GM18861 (cell line): ENCODE results near the gene TFAP2D.

Experiments
- ATAC-seq: cut with Tn5 transposase; IDR thresholded peaks from one replicate; pipeline ENCODE4 v1.9.1; 2021; ENCODE audit not compliant: unreplicated experiment

The TFAP2D gene

DNA sequence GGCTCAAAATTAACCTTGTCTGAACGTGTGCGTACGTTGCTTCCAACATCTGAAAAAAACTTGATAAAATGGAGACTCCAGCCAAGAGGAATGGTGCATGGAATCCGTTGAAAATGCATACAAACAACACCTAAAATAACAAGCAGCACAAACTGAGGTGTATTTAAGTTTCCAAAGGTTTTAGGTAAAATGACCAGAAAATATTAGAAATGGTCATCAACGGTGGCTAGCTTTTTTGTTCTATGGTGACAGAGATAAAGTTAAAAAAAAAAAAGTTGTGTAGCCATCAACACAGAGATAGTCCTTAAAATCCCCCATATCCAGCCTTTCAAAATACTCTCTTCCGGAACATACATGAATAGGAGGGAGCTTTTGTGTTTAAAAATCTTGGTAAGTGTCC, 104.7 kb downstream of the TFAP2D start:
- ATAC-seq, result no peak

DNA sequence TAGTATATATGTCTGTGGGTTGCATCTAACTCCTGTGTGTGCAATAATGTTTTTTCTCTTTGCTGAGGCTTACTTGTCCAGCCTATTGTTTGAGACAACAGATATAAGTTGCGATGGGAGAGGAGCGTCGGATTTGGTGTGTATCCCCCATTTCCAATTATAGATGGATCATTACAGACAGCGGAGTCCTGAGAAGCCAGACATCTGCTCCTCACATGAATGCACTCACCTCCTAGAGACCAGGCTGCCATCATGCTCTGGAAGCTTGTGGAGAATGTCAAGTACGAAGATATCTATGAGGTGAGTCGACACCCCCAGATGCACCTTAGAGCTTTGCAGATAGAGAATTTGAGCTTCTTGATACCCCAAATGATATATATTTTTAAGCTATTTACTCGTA, 105.3 kb downstream of the TFAP2D start, which contains the start of gene TFAP2B:
TSS of gene TFAP2B (plus strand) at position 199 of the 400 bp plus-strand sequence. CDS start at position 220, 21 bp downstream.
- no peak for ATAC-seq

DNA sequence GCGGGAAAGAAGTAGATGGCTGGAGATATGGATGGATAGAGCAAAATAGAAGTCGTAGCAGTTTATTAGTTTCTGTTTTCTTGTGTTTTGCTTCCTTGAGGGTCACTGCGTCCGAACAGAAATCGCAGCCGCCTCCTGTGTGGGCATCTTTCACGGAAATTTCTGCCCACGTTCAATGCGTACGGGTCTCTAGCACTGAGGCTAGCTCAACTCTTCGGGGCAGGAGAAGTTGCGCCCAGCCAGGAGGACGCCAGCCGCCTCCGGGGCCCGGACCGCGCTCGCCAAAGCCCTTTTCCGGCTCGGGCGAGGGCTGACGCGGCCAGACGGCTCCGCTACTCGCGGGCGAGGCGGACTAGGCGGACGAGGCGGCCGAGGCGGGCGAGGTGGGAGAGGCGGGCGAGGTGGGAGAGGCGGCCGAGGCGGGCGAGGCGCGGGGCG, 106.2 kb downstream of the TFAP2D start:
- ATAC-seq, result no peak

DNA sequence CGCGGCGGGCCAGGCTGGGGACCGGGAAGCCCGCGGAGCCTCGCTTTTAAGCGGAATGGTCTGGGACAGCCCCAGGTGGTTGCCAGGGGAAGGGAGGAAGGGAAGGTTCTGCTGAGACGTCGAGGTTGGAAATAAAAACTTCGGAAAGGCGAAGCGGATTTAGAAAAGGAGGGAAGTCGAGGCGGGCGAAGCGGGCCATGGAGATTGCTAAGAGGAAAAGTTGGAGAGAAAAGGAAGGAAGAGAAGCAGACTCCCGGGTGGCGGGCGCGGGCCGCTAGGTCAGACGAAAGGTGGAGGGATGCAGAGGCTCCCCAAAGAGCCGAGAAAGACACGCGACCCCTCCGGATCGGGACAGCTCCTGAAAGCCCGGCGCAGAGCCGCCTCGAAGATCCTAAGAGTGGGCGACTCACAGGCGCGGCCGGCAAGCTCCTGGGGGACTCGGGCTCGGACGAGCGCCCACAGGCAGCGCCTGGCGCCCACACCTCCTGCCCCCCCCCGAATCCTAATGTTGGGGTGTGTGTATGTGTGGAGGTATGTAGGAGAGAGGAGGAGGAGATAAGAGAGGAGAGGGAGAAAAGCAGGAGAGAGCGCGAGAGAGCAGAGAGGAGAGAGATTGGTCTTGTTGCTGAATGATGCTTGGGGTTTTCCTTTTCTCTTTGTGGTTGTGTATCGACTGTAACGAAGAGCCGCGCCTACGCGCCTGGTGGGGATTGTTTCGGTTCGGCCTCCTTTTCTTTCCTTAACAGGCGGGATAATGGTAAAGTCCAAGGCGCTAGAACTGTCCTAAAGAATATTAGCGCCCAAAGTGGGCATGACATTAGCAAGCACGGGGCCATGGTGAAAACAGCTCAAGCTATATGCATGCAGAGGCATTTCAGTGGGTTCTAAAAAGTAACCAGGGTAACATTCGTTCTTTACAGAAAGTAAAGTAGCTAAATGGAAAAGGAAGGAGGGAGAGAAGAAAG, 106.9 kb downstream of the TFAP2D start:
- no peak for ATAC-seq

DNA sequence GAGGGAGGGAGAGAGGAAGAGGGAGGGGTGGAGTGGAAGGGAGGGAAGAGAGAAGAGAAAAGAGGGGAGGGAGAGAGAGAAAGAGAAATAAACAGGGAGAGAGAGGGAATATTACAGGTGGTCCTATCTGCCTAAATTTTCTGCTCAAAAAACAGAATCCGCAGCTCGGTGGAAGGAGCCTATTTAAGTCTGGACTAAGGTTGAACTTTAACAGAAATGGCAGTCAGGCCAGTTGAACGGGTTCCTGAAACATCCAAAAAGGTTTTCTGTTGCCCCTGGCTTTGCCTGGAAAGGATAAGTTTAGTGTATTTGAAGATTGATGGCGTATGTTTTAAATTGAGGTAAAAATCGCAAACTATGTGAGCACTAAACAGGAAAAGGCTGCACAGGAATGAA, 107.5 kb downstream of the TFAP2D start:
- ATAC-seq, result no peak

DNA sequence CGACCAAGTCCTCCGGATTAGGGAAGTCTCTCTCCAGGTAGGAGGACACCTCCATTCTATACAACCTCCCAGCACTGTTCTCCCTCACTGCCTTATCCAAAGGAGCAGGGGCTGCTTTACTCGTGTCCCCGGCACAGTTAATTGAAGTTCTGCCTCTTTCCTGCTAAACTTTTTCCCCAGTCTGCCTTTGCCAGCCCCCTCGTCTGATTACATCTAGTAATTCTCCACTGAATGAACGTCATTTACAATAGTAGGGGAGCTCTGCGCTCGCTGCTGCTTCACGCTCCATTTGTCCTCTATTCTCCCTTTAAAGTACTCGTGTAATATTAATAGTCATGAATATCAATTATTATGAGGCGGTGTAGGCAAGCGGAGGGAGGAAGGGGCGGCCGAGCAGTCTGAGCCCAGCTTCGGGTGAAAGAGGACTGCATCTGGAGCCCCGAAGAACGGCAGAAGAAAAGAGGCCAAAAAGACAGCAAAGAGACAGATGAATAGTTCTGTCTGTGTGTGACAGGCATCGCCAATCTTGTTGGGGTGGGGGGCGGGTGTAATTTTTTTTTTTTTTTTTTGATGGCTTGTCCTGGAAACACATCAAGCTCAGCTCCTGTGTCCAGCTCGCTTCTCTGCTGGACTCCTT, 108.2 kb downstream of the TFAP2D start:
- ATAC-seq, result no peak

DNA sequence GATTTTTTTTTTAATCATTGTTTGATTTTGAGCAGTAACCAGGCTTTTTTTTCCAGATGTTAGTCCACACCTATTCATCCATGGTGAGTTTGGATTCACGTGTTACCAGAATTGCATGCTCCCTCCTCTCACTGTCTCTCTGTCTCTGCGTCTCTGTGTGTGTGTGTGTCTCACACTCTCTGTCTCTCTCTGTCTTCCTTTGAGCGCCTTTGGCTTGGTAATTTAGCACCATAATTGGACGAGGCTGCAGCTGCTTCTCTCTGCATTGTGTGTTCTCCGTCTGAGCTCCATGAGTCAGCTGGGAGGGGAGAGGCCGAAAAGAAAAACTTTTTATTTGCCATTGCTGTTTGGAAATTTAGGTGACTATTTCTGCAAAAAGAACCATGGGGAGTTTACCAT, 108.8 kb downstream of the TFAP2D start:
- no peak for ATAC-seq
